ENCODE results near the gene SOCS3.

DNA sequence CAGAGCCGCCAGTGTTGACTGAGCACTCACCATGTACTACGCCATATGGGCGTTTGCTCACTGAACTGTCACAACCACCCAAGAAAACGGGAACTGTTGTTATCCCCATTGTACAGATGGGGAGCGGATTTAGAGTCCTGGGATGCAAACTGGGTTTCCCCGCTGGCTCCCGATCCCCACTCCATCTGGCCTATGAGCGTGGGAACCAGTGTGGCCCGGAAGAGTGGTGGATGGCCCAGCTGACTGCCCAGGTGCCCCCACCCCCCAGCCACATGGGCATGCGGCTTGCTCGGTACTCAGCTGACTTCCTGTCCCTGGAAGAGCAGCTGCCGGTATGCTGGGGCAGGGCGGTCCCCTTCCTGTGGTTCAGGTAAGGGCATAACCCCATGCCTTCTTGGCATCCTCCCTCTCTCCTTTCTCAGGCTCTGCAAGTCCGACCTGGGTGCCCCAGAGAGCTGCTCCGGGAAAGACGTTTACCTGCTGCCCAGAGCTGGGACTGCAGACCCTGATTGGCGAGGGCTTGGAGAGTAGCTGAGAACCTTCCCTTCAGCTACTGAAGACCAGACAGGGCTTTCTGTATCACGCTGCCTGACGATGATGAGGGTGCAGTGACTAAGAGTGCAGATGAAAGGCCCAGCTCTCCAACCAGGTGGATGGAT lies 16.2 kb downstream of the SOCS3 start:
- TF ChIP-seq POLR2A (IDR thresholded peaks at IDR 0.05) (no peak), CTCF (IDR thresholded peaks at IDR 0.05) (no peak)

All from Peyer's patch (tissue), 4 donors.